Neuron (in vitro differentiated cells): ENCODE results near the gene TTLL11.

ENCODE experiments used
- H2AFZ ChIP-seq: one replicate; pipeline ENCODE4 v1.6.1; 2013; ENCODE audit warnings: low read depth, mild to moderate bottlenecking, inconsistent platforms, low read length, moderate library complexity
- H3K27me3 ChIP-seq: one replicate; pipeline ENCODE4 v1.6.1; 2013; ENCODE audit warnings: low read length; ENCODE audit not compliant: insufficient read depth
- H3K36me3 ChIP-seq: one replicate; pipeline ENCODE4 v1.6.1; 2013; ENCODE audit warnings: low read length; ENCODE audit not compliant: insufficient read depth
- H3K4me1 ChIP-seq: one replicate; pipeline ENCODE4 v1.6.1; 2013; ENCODE audit warnings: low read length; ENCODE audit not compliant: insufficient read depth
- H3K4me3 ChIP-seq: 2 replicates; pipeline ENCODE4 v1.5.1; 2013; ENCODE audit warnings: mild to moderate bottlenecking, low read length, moderate library complexity
- H3K9me3 ChIP-seq: one replicate; pipeline ENCODE4 v1.6.1; 2013; ENCODE audit warnings: low read length

TTLL11 gene

DNA sequence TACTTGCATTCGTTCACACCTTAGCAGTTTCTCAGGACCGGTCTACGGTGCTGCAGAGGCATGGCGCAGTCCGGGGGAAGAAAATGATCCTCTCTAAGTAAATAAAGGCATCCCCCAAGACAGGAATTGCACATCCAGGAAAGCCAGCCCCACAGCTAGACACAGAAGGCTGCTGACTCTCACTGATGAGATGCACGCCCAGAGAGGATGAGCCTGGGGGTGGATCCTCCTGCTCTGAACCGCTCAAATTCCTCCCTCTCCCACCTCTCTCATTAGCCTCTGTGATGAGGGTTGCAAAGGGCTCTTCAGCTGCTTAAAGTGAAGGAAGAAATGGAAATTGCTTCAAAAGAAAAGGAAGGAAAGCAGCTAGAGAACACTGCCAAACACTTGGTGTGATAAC lies 132.4 kb downstream of the TTLL11 start:
- peaks cover 2% of the 10 kb centered on the region for H3K27me3 ChIP-seq
- no peaks in the 10 kb centered on the region for H3K4me1 ChIP-seq
- H2AFZ ChIP-seq: no peak overlapping the region
- no peaks in the 10 kb centered on the region for H3K36me3 ChIP-seq
- no peak overlapping the region for H3K4me3 ChIP-seq
- no peaks in the 10 kb centered on the region for H3K9me3 ChIP-seq

GRCh38 chr9:121958530-121958929 lies 134.6 kb downstream of the TTLL11 start:
- Histone ChIP-seq H3K4me3 (no peak overlapping the region), H3K9me3 (no peaks in the 10 kb centered on the region), H3K27me3 (peaks cover 2% of the 10 kb centered on the region), H3K36me3 (no peaks in the 10 kb centered on the region), H3K4me1 (no peaks in the 10 kb centered on the region), H2AFZ (no peak overlapping the region)

DNA sequence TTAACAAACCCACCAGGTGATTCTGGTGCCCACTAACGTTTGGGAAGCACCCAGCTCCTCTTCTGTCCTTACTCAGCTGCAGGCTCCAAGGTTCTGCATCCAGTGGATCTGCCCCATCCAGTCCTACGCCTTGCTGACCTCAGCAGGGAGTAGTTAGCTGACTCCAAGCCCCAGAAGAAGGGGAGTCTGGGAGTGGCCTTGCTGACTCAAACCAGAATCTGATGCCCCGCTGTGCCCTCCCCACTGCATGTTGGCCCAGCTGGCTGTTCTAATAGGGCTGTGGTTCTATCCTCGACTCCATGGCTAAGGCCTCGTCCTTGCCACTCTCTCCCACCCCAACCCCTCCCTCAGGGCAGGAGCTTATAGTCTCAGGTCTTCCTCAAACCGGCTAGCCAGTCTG lies 136.3 kb downstream of the TTLL11 start:
- Histone ChIP-seq H3K36me3 (no peaks in the 10 kb centered on the region), H3K27me3 (peaks cover 2% of the 10 kb centered on the region), H3K4me1 (no peaks in the 10 kb centered on the region), H3K4me3 (no peak overlapping the region), H3K9me3 (no peaks in the 10 kb centered on the region), H2AFZ (no peak overlapping the region)

DNA sequence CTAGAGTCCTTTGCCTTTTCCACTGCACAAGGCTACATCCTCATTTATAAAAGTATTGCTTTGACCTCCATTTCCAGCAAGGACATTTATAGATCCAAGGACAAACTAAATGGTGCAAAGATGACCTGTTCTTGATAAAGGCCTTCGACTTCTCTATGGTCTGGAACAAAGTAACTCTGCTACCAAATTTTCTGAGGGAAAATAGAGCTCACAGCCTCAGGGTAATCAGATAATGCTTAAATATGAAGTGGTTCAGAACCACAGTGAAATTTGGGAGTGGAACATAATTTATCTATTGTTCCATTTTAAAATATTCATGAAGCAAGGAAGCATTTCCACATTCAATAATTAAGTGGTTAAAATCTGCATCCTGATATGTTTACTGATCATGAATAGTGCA lies 137.5 kb downstream of the TTLL11 start:
- no peaks in the 10 kb centered on the region for H3K36me3 ChIP-seq
- no peak overlapping the region for H2AFZ ChIP-seq
- H3K4me3 ChIP-seq: no peak overlapping the region
- H3K4me1 ChIP-seq: no peaks in the 10 kb centered on the region
- peaks cover 2% of the 10 kb centered on the region for H3K27me3 ChIP-seq
- no peaks in the 10 kb centered on the region for H3K9me3 ChIP-seq

DNA sequence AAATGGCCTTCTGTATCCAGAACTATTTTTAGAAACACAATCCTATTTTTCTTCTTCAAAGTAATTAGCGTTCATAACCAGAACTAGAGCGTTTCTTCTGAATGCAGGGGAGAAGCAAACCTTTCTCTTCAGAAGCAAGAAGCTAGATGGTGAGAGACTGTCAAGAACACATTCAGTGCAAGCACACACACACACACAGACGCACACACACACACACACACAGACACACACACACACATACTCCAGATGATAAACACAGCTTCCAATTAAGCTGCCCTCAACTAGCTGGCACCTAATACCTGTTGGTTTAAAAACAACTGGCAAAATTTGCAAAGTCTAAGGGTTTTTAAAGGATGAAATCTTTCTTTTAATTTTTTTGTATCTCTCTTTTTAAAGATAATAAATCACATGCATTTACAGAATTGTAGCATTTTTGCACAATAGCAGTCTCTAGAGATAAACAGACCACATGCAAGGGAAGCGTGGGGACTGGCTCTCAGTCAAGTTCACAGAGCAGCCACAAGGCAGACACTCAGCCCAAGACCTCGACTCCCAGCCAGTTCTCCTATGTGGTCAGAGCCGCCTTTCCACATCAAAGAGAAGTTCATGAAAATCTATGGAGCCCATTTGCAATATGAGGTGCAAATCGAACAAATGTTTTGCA lies 138.5 kb downstream of the TTLL11 start:
- H3K27me3 ChIP-seq: peaks cover 2% of the 10 kb centered on the region
- no peak overlapping the region for H2AFZ ChIP-seq
- H3K9me3 ChIP-seq: no peaks in the 10 kb centered on the region
- H3K4me3 ChIP-seq: no peak overlapping the region
- H3K4me1 ChIP-seq: no peaks in the 10 kb centered on the region
- H3K36me3 ChIP-seq: no peaks in the 10 kb centered on the region

DNA sequence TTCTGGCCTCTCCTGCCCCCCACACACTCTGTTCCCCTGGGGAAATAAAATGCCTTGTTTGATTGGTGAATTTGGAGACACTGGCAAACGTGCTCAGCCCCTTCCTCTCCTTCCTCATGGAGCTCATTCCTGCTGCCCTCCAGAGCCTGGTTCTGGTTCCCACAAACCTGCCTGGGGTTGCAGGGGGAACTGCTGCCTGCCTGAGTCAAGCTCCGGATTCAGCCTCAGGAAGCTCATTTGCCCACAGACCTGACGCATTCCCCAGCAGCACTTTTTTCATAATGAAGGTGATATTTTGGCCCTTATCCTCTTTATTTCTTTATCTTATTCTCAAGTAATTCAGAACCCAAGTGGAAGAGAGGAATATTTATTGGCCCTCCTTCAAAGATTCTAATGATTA lies 140.5 kb downstream of the TTLL11 start:
- no peak overlapping the region for H2AFZ ChIP-seq
- peaks cover 2% of the 10 kb centered on the region for H3K27me3 ChIP-seq
- no peaks in the 10 kb centered on the region for H3K4me1 ChIP-seq
- H3K36me3 ChIP-seq: no peaks in the 10 kb centered on the region
- H3K4me3 ChIP-seq: no peak overlapping the region
- no peaks in the 10 kb centered on the region for H3K9me3 ChIP-seq

- H3K4me3 ChIP-seq: no peak overlapping the region
- no peaks in the 10 kb centered on the region for H3K36me3 ChIP-seq
- H3K9me3 ChIP-seq: no peaks in the 10 kb centered on the region
- no peak overlapping the region for H2AFZ ChIP-seq
- H3K4me1 ChIP-seq: no peaks in the 10 kb centered on the region
- H3K27me3 ChIP-seq: no peaks in the 10 kb centered on the region
These were observed 142.2 kb downstream of the TTLL11 start for GRCh38 chr9:121950866-121951265.

GRCh38 chr9:121950441-121950840 lies 142.7 kb downstream of the TTLL11 start:
- Histone ChIP-seq H3K9me3 (no peaks in the 10 kb centered on the region), H3K27me3 (no peaks in the 10 kb centered on the region), H3K36me3 (no peaks in the 10 kb centered on the region), H2AFZ (no peak overlapping the region), H3K4me3 (no peak overlapping the region), H3K4me1 (no peaks in the 10 kb centered on the region)

DNA sequence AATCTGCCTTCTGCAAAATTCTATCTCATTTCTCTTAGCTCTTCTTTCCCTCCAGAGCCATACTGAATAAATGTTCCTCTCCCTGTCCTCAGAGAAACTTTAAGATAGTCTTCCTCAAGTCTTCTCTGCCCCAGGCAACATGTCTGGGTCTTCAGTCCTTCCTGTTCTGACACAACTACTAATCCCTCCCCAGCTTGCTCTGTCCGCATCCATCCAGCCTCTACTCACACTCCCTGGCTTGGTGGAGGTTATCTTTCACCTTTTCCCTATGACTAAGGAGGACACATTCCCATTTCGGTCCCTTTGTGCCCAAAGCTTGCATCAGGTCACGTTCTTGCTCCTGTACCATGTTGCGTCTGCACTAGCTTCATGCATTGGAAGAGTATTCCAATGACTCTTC lies 143.3 kb downstream of the TTLL11 start:
- no peaks in the 10 kb centered on the region for H3K36me3 ChIP-seq
- H3K27me3 ChIP-seq: no peaks in the 10 kb centered on the region
- H3K4me3 ChIP-seq: no peak overlapping the region
- no peaks in the 10 kb centered on the region for H3K9me3 ChIP-seq
- H2AFZ ChIP-seq: no peak overlapping the region
- no peaks in the 10 kb centered on the region for H3K4me1 ChIP-seq

DNA sequence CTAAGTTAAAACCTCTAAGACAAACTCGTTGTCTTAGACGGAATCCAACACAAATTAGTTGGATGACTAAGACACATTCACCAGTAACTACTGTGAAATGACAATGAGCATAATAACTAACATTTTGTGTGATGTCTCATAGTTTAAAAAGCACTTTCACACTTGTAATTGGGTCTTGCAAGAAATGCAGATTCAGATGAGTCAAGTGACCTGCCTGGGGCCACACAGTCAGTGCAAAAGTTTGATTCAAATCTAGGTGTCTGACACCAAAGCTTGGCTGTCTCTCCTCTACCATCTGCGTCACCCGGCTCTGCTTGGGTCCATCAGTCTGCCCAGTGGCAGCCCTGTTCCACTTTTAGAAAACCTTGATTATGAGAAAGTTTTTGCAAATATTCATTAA lies 143.7 kb downstream of the TTLL11 start:
- no peak overlapping the region for H3K4me3 ChIP-seq
- H3K27me3 ChIP-seq: no peaks in the 10 kb centered on the region
- H3K9me3 ChIP-seq: no peaks in the 10 kb centered on the region
- no peaks in the 10 kb centered on the region for H3K4me1 ChIP-seq
- H2AFZ ChIP-seq: no peak overlapping the region
- no peaks in the 10 kb centered on the region for H3K36me3 ChIP-seq

DNA sequence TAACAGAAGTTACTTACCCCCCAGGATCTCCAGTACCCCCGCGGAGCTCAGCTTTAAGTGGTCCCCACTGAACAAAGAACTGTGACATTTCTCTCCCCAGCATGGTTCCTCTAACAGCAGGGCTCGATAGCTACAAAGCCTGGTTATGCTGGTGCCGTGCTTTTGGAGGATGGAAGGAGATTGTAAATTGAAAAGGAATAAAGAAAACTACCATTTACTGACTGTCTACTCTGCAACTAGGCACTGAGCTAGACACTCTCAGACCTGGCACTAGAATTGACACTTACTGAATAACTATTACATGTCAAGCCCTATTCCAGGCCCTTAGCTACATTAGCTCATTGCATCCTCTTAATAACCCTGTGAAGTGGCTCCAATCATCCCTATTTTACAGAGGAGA lies 145.3 kb downstream of the TTLL11 start:
- Histone ChIP-seq H3K27me3 (no peaks in the 10 kb centered on the region), H3K9me3 (no peaks in the 10 kb centered on the region), H2AFZ (no peak overlapping the region), H3K4me3 (no peak overlapping the region), H3K36me3 (no peaks in the 10 kb centered on the region), H3K4me1 (no peaks in the 10 kb centered on the region)

GRCh38 chr9:121946465-121946864 lies 146.6 kb downstream of the TTLL11 start:
- no peak overlapping the region for H2AFZ ChIP-seq
- H3K9me3 ChIP-seq: no peaks in the 10 kb centered on the region

DNA sequence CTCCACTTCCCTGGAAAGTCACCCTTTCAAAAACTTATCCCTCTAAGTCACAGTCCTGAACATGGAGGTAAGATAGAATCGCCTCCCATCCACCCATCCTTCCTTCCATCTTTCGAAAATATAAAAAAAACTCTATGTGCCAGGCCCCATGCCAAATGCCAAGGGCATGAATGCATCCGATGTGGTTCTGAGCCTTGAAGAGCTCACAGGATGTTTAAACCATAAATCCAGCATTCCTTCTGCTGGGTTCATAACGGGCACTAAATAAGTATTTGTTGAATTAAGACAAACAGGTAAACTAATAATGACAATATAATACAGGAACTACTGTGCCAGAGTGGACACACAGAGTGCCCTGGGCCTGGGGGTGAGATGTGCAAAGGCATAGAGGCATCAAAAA lies 147.3 kb downstream of the TTLL11 start:
- Histone ChIP-seq H3K4me1 (peaks cover 3% of the 10 kb centered on the region), H3K9me3 (no peaks in the 10 kb centered on the region), H3K27me3 (peaks cover 4% of the 10 kb centered on the region), H3K36me3 (no peaks in the 10 kb centered on the region), H3K4me3 (no peak overlapping the region), H2AFZ (no peak overlapping the region)

More at GRCh38 chr9:121946465-121946864, 146.6 kb downstream of the TTLL11 start:
- Histone ChIP-seq H3K4me1 (peaks cover 2% of the 10 kb centered on the region), H3K4me3 (no peak overlapping the region), H3K27me3 (peaks cover 2% of the 10 kb centered on the region), H3K36me3 (no peaks in the 10 kb centered on the region)

DNA sequence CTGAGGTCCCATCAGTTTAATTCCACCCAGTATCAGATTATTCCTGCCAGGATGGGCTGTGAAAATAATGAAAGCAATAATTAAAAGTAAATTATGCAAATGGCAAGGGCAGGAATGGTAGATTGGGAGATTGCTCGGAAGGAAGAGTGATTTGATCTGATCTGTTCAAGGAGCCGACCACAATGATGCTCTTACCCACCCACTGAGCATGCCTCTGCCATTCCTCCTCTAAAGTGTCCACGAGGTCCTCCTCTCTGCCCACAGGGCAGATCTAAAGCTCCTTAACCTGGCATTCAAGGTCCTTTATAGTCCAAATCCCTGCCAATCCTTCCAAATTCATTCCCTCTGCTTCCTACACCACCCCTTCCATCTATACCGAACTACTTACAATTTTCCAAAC lies 147.8 kb downstream of the TTLL11 start:
- Histone ChIP-seq H2AFZ (no peak overlapping the region), H3K9me3 (no peaks in the 10 kb centered on the region), H3K36me3 (no peaks in the 10 kb centered on the region), H3K4me1 (peaks cover 3% of the 10 kb centered on the region), H3K4me3 (no peak overlapping the region), H3K27me3 (peaks cover 4% of the 10 kb centered on the region)
